Stimulated activated naive CD4-positive, alpha-beta T cell treated with Interleukin-2 at 50 U/mL for 16 hours (primary cell): Measurements from ENCODE around the gene LAMTOR1.
A peak's percentile ranks its signal among the peaks of the same experiment; 100 is the strongest.

Source experiments
- DNase-seq: peaks from one replicate; lab custom pipeline; 2025; lab: John Stamatoyannopoulos, UW

Gene LAMTOR1

GRCh38 chr11:72081184-72081644, 21.9 kb downstream of the LAMTOR1 start:
- DNase-seq = no peak

- DNase-seq = peak; percentile 99
Observed at GRCh38 chr11:72080326-72081183, 22.5 kb downstream of the LAMTOR1 start, which contains the start of the genes LRRC51 and NUMA1. Gene LRRC51, plus strand, starts transcription at chr11:72080850. Its CDS starts 8,234 bp downstream, at chr11:72089084. Gene NUMA1, minus strand, starts transcription at chr11:72080542. Its CDS starts 44,599 bp downstream, at chr11:72035943.

- DNase-seq = peak; percentile 49
Observed at GRCh38 chr11:72079819-72080325, 23.2 kb downstream of the LAMTOR1 start.

GRCh38 chr11:72078477-72078876, 24.6 kb downstream of the LAMTOR1 start:
- DNase-seq = no peak

DNA sequence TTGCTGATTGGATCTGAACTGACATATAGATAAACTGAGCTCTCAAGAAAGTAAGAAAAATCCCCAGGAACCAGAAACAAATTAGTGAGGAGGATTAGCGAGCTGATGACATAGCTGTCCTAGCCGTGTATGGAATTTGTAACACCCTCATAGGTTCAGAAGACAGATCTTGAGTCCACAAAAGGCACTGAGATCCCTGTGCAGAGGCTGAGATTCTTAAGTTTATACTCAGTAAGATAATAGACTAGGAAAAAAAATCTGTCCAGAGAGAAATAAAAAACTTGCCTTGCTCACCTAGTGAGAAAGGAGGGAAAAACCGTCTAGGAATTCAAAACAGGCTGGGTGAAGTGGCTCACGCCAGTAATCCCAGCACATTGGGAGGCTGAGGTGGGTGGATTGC, 27.3 kb downstream of the LAMTOR1 start:
- no peak for DNase-seq

- no peak for DNase-seq
Observed at GRCh38 chr11:72075109-72075508, 28.0 kb downstream of the LAMTOR1 start.

DNA sequence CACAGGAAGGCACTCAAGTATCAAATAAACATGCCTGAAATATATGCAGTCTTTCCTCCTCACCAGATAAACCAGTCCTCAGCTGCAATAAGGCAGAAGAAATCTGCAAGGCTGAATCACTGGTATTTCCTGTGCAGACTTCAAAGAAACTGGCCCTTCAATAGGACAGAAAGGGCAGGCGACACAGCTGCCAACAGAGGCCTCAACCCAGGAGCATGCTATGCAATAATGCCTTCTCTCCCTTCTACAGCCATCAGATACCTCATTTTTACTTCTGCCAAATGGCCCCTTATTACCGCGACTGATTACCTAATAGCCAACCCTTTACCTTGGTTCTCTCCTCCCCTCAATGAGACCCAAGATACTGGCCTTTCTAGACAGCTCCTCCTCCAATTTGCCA, 30.7 kb downstream of the LAMTOR1 start:
- no peak for DNase-seq

DNA sequence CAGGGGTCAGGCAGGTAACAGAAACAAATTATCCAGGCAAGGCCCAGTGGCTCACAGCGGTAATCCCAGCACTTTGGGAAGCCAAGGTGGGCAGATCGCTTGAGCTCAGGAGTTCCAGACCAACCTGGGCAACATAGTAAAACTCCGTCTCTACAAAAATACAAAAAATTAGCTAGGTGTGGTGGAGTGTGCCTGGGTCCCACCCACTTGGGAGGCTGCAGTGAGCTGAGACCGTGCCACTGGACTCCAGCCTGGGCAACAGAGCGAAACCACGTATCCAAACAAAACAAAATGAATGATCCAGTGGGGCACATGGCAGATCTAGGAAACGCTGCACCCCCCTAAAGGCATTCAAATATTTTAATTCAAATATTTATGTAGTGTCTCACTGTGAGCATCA, 32.6 kb downstream of the LAMTOR1 start:
- DNase-seq = no peak

DNA sequence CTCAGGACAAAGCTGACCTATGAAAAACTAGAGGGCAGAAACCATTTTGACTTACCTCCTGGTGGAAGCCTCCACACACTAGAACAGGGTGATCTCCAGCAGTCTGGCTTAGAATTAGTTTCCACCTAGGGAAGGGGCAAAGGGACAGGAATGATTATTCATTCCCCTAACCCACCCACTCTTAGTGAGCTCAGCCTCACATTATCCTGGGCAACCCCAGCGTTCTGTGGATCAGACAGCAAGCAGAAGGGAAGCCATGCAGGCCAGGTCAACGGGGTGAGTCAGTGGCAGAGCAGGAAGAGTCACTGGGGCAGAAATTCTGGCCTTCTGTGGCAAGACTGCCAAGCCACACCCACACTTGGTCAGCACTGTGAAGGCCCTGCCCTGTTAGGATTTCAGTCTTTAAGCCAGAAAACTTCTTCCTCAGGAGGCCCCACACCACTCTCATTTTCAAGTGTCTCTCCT, 33.3 kb downstream of the LAMTOR1 start:
- no peak for DNase-seq

DNA sequence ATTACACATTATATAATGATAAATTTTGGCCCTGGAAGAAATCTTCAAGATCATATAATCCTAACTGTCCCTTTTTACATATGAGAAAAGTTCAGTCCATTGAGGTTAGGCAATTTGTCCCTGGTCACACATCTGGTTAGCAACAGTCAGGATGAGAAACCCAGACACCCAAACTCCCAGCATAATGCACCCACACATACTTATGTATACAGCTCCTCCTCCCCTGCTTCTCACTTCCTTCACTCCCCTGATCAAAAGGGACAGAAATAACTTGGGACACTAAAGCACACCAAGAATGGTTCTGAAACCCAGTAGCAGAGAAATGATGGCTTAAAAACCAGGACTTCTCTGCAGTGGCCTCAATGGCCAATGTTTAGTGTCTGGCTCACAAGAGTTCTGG, 33.9 kb downstream of the LAMTOR1 start:
- DNase-seq = no peak

DNA sequence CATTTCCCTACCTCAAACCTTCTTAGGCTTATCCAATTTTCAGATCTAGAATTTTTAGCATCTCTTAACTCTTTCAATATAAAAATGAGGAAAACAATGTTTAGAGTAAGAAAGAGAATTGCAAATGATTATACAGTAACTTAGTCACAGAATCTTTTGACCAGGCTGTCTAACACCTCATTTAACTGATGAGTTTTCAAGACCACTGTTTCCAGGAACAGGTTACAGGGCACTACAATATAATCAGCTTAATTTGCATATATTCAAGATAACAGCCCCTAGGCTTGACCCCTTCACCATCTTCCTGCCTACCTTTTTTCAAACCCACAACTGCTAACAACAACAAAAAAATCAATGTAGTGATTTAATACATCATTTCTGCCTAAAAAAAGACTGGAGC, 35.4 kb downstream of the LAMTOR1 start:
- DNase-seq = no peak

DNA sequence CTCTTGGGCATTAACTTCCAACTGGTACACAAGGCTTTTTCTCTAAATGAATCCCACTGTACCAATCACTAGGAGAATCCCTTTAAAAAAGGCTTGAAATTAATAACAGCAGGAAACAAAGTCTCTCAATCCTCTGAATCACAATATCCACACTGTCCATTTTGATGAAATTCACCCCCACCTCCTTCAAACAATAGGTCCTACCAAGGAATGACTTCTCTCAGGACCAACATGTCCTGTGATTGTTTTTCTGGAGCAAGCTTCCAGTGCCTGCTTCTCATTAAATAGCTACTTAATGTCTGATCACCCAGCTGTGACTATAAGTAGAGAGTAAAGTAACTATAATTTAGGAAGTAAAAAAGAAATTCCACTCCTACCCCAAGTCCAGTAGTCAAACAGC, 35.8 kb downstream of the LAMTOR1 start:
- no peak for DNase-seq

DNA sequence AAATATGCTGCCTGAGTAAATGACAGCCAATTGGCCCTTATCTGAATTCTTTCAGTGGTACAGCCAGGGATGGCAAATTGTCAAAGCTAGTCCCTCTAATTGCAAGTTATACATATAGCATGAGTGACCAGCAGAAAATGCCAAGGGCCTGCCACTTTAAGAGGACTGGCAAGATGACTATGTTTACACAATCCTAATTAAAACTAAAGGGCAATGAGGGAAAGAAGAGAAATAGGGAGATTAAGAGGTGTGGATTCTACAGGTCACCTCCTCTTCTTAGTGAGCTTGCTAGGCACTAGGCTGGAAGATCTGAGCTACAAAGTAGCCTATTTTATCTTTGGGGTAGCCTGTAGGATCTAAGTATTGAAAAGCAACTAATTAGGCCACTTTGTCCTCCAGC, 36.2 kb downstream of the LAMTOR1 start:
- DNase-seq = no peak

GRCh38 chr11:72061739-72062396, 41.2 kb downstream of the LAMTOR1 start:
- DNase-seq = no peak

GRCh38 chr11:72058416-72059034, 44.6 kb downstream of the LAMTOR1 start:
- no peak for DNase-seq

GRCh38 chr11:72048766-72049460, 54.2 kb downstream of the LAMTOR1 start:
- no peak for DNase-seq
